ENCODE measurements around the gene STAMBPL1. TPM values are rescaled to one million over a fixed set of nuclear protein-coding genes. Genes with fewer than 3 reads are reported as not detected.

Gene STAMBPL1
- total RNA-seq, 1 donor from 2014 or later, result 6.8 TPM

DNA sequence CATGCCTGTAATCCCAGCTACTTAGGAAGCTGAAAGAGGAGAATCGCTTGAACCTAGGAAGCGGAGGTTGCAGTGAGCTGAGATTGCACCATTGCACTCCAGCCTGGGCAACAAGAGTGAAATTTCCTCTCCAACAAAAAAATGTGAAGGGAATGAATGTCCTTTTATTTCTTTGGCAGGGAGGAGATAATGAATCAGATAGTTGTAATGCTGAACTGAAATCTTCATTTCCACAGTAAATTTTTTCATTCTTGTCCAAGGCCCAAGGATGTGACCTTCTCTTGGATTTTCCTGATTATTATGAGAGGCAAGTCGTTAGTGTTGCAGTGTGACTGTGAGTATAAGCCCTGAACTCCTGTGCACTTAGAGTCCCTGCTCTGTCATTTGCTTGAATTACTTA is 13.6 kb downstream of the STAMBPL1 start:
- no peak overlapping the region for H3K27ac ChIP-seq
- H3K9me3 ChIP-seq, result no peaks in the 10 kb centered on the region
- ATAC-seq, result no peak
- H3K4me1 ChIP-seq, result peaks cover 5% of the 10 kb centered on the region
- TF ChIP-seq, protein P1, sequence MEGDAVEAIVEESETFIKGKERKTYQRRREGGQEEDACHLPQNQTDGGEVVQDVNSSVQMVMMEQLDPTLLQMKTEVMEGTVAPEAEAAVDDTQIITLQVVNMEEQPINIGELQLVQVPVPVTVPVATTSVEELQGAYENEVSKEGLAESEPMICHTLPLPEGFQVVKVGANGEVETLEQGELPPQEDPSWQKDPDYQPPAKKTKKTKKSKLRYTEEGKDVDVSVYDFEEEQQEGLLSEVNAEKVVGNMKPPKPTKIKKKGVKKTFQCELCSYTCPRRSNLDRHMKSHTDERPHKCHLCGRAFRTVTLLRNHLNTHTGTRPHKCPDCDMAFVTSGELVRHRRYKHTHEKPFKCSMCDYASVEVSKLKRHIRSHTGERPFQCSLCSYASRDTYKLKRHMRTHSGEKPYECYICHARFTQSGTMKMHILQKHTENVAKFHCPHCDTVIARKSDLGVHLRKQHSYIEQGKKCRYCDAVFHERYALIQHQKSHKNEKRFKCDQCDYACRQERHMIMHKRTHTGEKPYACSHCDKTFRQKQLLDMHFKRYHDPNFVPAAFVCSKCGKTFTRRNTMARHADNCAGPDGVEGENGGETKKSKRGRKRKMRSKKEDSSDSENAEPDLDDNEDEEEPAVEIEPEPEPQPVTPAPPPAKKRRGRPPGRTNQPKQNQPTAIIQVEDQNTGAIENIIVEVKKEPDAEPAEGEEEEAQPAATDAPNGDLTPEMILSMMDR (IDR thresholded peaks at IDR 0.05), result no peak
- no peak for DNase-seq
- intact Hi-C loops (cut with DNase I), result no loop called here
- H3K4me3 ChIP-seq, result no peak overlapping the region
- H3K36me3 ChIP-seq, result no peaks in the 10 kb centered on the region
- H3K27me3 ChIP-seq, result no peaks in the 10 kb centered on the region

DNA sequence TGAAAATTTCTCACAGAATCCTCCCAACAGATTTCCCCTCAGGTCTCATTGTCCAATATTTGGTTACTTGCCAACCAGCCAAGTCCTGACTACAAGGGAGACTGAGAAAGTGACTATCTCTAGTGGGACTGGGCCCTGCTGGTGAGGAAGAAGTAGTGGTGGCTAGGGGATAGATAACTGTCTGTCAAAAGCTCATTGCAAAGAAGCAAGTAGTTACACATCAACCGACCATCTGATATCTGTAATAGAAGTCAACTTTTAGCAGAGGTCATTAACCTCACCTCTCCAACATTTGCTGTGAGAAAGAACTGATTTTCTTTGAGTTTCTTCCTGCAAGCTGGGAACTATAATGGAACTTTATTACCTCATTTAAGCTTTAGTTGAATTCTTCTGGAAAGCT is 15.2 kb downstream of the STAMBPL1 start:
- ATAC-seq, result no peak
- Histone ChIP-seq H3K4me1 (peaks cover 1% of the 10 kb centered on the region), H3K36me3 (no peaks in the 10 kb centered on the region), H3K27ac (no peak overlapping the region), H3K27me3 (no peaks in the 10 kb centered on the region), H3K4me3 (no peak overlapping the region), H3K9me3 (no peaks in the 10 kb centered on the region)
- TF ChIP-seq, protein P1 (IDR thresholded peaks at IDR 0.05), result no peak
- DNase-seq, result no peak
- intact Hi-C loops (cut with DNase I), result no loop called here

DNA sequence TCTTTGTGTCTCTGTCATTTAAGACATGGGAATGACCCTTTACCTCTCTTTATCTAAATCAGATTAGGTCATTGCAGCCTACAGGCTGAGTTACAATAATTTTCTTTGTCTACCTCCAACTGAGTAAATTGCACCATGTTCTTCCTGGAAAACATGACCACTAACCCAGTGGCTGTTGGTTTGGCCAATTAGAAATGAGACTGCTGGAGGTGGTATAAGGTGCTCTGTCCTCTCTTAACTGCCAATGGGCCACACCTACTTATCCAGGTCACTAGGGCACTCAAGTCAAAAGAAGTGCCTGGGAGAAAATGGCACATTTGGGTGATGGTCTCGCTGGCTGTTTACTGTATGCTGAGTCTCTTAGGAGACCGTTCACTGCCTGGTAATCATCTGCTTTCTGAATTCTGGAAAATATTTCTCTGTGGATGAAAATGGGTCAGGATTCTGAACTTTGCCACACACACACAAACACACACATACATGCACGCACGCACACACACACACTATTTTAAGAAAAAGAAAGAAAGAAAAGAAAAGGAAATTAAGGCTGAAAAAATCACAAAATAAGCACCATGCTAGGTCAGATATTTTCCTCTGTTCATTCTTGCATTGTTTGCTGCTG is 16.4 kb downstream of the STAMBPL1 start:
- TF ChIP-seq, protein P1 (IDR thresholded peaks at IDR 0.05), result no peak
- no peak for ATAC-seq
- H3K9me3 ChIP-seq, result no peaks in the 10 kb centered on the region
- no peak overlapping the region for H3K27ac ChIP-seq
- H3K4me1 ChIP-seq, result no peaks in the 10 kb centered on the region
- H3K4me3 ChIP-seq, result no peak overlapping the region
- DNase-seq, result no peak
- H3K36me3 ChIP-seq, result no peaks in the 10 kb centered on the region
- no peaks in the 10 kb centered on the region for H3K27me3 ChIP-seq
- intact Hi-C loops (cut with DNase I), result no loop called here

DNA sequence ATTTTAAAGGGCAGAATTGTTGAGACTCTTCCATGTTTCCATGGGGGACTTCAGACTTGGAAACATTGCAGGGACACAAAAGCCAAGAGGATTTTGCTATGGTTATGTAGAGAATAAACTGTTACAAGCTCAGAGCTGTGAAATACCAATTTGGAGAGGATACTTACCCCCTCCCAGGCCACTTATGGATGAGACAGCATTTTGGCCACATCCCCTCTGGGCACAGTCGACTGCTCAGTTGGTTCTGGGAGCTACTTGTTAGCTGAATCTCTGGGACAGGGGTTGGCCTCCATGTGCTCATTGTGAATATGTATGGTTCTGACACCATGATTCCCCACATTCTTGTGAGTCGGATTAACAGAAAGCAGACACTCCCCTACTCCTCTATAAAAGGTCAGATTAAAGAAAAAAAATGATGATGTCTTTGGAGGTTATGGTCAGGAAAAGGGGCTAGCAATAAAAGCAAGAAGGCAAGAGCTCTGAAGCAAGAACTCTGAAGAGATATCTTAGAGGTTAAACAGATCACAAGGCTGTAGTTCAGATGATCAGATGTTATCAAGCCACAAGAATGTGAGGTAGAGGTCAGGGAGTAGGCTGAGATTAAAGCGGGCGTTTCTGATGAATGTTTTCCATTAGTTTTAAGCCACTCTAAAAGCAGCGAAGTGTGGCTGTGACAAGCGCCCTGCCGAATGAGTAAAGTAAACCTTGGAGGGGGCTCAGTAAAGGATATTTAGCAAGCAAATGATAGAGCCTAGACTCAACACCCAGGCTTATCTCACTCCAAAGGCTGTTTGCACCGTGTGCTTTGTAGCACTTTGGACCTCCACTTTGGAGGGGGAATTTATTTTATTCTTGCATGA is 17.2 kb downstream of the STAMBPL1 start:
- Histone ChIP-seq H3K27ac (no peak overlapping the region), H3K4me3 (no peak overlapping the region), H3K9me3 (no peaks in the 10 kb centered on the region), H3K4me1 (peaks cover 4% of the 10 kb centered on the region), H3K36me3 (no peaks in the 10 kb centered on the region), H3K27me3 (no peaks in the 10 kb centered on the region)
- no peak for DNase-seq
- intact Hi-C loops (cut with DNase I), result no loop called here
- TF ChIP-seq, protein P1 (IDR thresholded peaks at IDR 0.05), result no peak
- no peak for ATAC-seq

DNA sequence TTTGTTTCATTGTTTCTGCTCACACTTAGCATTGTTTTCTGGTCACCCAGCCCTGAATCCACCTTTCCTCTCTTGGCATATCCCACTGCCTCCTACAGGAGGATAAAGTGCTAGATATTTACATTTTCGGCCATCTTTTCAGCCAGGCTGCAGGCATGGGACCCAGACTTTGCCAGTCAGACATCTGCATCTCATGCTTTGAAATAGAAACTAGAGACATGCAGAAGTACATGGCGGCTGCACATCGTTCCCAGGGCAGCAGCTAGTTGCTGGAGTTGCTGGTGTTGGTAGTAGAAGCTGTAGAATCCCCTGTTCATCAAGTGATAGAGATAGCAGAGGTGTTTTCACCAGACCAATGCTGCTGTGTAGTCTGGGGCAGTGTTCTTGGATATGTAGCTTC is 18.7 kb downstream of the STAMBPL1 start:
- DNase-seq, result no peak
- ATAC-seq, result no peak
- no peaks in the 10 kb centered on the region for H3K9me3 ChIP-seq
- no peak overlapping the region for H3K27ac ChIP-seq
- no peaks in the 10 kb centered on the region for H3K36me3 ChIP-seq
- TF ChIP-seq, protein P1 (IDR thresholded peaks at IDR 0.05), result no peak
- H3K4me1 ChIP-seq, result peaks cover 4% of the 10 kb centered on the region
- no peaks in the 10 kb centered on the region for H3K27me3 ChIP-seq
- intact Hi-C loops (cut with DNase I), result no loop called here
- H3K4me3 ChIP-seq, result no peak overlapping the region

Data from upper lobe of right lung (tissue), 1 donor.